ENCODE results near the gene KRTAP4-2.

KRTAP4-2 gene

DNA sequence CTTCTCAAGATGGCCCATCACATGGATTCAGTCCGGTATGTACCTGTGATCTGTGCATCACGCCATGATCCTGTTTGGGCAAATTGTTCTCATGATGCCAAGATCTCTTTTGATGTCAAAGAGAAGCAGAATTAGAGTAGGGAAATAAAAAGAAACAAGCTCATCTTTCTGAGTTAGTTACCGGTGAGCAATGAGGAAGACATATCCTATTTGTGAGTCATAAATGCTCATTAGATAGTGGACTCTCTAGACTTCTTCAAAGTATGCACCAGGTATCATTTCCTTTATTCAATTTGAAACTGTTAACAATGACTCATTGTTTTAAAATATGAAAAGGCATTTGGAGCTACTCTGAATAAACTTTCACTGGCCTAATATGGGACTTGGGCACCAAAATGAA, 46.0 kb downstream of the KRTAP4-2 start:
- no peak for DNase-seq
- H3K9me3 Mint-ChIP-seq, result peaks cover 11% of the 10 kb centered on the region
- no peak overlapping the region for H3K27ac Mint-ChIP-seq
- H3K4me1 Mint-ChIP-seq, result no peaks in the 10 kb centered on the region
- H3K4me3 Mint-ChIP-seq, result no peak overlapping the region
- TF ChIP-seq, protein P1, sequence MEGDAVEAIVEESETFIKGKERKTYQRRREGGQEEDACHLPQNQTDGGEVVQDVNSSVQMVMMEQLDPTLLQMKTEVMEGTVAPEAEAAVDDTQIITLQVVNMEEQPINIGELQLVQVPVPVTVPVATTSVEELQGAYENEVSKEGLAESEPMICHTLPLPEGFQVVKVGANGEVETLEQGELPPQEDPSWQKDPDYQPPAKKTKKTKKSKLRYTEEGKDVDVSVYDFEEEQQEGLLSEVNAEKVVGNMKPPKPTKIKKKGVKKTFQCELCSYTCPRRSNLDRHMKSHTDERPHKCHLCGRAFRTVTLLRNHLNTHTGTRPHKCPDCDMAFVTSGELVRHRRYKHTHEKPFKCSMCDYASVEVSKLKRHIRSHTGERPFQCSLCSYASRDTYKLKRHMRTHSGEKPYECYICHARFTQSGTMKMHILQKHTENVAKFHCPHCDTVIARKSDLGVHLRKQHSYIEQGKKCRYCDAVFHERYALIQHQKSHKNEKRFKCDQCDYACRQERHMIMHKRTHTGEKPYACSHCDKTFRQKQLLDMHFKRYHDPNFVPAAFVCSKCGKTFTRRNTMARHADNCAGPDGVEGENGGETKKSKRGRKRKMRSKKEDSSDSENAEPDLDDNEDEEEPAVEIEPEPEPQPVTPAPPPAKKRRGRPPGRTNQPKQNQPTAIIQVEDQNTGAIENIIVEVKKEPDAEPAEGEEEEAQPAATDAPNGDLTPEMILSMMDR (IDR thresholded peaks at IDR 0.05), result no peak
- peaks cover 15% of the 10 kb centered on the region for H3K27me3 Mint-ChIP-seq (ENCODE audit: low read depth, poor library complexity)
- H3K36me3 Mint-ChIP-seq (ENCODE audit: low read depth), result no peaks in the 10 kb centered on the region

Measured in nephron progenitor cell (in vitro differentiated cells).